GM12873 (cell line): ENCODE data around the gene PCAT6.

ENCODE experiments used
- TF ChIP-seq, protein P1 (sequence below): IDR thresholded peaks from 2 replicates; pipeline ENCODE4 v1.5.1; 2012; ENCODE audit warnings: low read depth, mild to moderate bottlenecking, moderate library complexity, low read length, control low read depth; ENCODE audit not compliant: insufficient read depth; ENCODE audit errors: missing control alignments

Gene PCAT6

DNA sequence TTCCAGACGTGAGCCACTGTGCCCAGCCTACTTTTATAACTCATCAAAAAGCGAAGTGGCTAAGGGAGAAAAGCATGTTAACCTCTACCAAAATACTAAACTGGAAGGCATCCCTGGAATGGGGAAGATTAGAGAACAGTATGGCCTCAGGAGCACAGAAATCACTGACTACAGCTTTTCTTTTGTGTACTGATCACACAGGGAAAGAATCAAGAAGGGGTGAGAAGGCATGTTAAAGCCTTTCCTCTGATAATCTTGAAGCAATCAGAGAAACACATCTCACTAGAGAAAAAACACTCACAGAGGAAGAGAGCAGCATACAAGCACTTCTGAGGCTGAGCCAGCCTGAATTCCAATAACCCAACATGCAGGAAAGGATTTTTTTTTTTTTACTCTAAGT, 10.7 kb downstream of the PCAT6 start:
- TF ChIP-seq, protein P1, sequence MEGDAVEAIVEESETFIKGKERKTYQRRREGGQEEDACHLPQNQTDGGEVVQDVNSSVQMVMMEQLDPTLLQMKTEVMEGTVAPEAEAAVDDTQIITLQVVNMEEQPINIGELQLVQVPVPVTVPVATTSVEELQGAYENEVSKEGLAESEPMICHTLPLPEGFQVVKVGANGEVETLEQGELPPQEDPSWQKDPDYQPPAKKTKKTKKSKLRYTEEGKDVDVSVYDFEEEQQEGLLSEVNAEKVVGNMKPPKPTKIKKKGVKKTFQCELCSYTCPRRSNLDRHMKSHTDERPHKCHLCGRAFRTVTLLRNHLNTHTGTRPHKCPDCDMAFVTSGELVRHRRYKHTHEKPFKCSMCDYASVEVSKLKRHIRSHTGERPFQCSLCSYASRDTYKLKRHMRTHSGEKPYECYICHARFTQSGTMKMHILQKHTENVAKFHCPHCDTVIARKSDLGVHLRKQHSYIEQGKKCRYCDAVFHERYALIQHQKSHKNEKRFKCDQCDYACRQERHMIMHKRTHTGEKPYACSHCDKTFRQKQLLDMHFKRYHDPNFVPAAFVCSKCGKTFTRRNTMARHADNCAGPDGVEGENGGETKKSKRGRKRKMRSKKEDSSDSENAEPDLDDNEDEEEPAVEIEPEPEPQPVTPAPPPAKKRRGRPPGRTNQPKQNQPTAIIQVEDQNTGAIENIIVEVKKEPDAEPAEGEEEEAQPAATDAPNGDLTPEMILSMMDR, result no peak

DNA sequence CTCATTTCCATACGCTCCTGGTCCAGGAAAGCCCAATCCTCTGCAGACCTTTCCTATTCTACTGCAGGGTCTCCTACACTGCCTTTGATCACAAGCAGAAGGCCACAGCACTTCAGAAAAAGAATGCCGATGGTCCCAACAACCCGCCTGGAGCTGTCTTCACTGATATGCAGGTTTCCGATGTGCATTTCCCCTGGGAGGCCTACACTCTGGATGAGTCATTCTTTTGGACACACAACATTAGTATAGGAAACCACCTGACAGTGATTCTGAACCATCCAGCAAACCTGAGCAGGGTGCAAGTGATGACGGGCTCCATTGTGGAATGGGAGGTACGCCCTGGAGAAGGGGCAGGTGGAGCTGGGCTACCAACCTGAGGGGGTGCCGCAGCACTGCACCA, 15.0 kb downstream of the PCAT6 start:
- TF ChIP-seq, protein P1, result no peak

DNA sequence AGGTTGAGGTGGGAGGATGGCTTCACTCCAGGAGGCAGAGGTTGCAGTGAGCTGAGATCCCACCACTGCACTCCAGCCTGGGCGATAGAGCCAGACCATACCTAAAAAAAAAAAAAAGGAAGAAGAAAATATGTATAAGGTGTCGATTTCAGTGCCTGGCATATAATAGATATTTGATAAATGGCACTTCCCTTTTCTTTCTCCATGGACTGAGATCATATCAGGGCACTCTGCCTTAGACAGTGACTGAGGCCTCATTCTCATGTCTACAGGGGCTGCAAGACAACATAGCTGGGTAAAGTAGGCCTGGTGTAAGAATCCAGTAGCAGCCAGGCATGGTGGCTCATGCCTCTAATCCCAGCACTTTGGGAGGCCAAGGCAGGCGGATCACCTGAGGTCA, 21.2 kb downstream of the PCAT6 start:
- TF ChIP-seq, protein P1, result no peak

DNA sequence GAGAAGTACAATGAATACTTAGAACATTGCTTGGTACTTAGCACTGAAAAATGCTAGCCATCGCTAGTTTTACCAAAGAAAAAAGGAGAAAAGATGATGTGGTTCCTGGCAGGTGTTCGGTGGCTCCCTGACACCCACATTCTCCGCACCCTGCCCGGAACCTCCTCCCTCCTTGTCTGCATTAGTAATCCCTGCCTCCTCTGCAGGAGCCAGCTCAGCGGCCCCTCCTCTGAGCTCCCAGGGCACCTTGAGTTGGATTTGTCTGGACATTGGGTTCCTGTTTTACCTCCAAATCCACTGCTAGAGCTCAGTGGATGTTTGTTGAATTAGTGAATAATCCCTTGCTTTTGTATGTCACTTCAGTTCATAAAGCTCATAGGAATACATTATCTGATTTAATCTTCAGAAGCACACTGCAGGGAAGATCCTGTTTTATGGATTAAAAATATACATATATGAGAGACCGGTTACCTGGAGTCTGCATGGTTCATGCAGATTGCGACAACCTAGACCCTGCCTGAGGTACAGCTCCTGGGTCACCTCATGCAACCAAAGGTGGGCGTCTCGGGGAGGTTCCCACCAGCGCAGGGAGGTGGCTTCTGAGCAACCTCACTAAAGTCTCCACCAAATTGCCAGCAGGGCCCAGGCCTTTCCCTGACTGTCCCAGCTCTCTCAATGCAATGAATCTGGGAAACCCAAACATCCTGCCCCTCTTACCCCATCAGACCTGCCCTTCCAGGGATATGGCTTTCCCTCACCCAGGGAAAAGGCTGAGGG, 24.2 kb downstream of the PCAT6 start:
- TF ChIP-seq, protein P1, result no peak

DNA sequence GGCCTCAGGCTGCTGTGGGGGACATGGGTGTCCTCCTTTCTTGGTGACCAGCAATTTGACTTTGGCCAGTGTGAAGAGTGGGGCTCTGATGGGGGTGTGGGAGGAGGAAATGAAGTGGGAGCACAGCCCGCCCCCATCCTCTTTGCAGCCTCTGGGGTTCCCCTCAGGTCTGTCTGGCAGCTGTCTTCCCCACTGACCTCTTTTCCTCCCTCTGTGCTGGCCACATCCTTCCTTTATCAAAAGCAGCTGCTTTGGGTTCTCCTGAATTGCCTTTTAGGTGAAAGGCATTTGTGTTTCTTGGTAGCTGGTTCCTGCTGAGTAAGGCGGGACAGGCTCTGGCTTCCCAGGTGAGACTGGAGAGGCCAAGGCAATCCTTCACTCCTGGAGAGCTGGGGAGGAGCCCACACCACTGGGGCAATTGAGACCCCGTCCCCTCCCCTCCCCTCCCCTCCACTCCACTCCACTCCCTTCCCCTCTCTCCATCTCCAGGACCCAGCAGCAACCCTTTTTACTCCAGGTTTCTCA, 24.9 kb downstream of the PCAT6 start:
- TF ChIP-seq, protein P1, result no peak

DNA sequence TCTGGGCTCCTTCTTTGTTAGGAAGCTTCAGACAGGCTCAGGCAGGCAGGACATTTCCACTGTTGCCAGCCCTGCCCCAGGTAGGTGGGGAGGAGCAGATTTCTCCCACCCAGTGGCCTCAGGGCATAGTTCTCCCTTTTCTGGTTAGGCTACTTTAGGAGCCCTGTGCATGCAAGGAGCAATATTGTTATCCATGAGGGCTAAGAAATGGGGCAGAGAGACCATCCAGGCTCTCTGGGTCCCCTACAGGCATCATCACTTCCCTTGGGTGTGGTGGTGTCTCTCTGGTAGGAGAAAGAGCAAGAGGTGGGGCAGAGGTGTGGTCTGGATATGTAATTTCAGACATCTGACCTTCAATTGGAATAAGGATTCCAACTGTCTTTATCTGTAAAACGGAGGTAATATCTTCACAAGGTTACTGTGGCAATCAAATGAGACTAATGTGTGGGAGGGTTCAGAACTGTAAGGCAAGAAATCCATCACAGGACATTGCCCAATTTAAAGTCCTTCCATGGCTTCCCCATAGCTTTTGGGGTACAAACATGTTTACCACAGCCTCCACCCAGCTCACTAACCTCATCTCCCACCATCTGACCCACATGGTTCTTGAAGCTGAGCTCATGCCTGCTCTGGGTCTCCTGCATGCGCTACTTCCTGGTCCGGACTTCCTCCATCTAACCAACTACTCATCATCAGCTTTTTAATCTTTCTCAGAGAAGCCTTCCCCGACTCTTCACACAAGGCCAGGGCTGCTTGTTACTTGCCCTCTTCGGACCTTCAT, 26.1 kb downstream of the PCAT6 start:
- TF ChIP-seq, protein P1, result no peak

DNA sequence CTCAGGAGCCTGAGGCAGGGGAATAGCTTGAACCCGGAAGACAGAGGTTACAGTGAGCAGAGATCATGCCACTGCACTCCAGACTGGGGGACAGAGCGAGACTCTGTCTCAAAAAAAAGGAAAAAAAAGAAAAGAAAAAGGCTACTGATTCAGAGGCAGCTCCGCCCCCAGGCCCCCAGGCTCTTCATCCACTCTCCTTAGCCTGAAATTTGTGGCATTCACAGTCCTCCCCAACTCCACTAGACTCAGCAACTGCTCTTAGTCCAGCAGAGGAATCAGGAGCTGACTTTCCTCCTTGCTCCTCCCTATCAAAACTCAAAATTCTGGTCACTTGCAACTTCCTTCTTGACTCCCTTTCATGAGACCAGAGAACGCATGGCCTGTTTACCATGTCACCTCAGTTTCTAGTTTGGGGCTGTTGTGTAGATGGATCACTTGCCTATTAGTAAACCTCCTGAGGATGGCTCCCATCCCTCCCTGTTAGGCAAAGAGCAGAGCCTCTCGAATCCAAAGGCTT, 27.1 kb downstream of the PCAT6 start:
- TF ChIP-seq, protein P1, result no peak
